ENCODE results near the gene GPATCH8. TPM values are rescaled to one million over a fixed set of nuclear protein-coding genes. Genes with fewer than 3 reads are reported as not detected.
A peak's percentile ranks its signal among the peaks of the same experiment; 100 is the strongest.

Gene GPATCH8
- total RNA-seq, 1 donor from 2014 or later: 16.6 TPM

- no peaks in the 10 kb centered on the region for H3K27me3 ChIP-seq (ENCODE audit: low read depth)
- H3K4me3 ChIP-seq: no peak overlapping the region
- no peaks in the 10 kb centered on the region for H3K36me3 ChIP-seq
- no peak overlapping the region for H3K27ac ChIP-seq (replicated peaks)
- H3K4me1 ChIP-seq: peaks cover 7% of the 10 kb centered on the region
- DNase-seq: no peak
- no peak for TF ChIP-seq CTCF (IDR thresholded peaks at IDR 0.05; ENCODE audit: borderline replicate concordance)
- no peaks in the 10 kb centered on the region for H3K9me3 ChIP-seq (replicated peaks)
- intact Hi-C loops (cut with micrococcal nuclease): no loop called here
Measured at GRCh38 chr17:44444735-44445105, 58.5 kb downstream of the GPATCH8 start.

GRCh38 chr17:44442806-44443205, 60.4 kb downstream of the GPATCH8 start:
- DNase-seq: no peak
- Histone ChIP-seq H3K4me3 (no peak overlapping the region), H3K27me3 (ENCODE audit: low read depth) (no peaks in the 10 kb centered on the region), H3K4me1 (peaks cover 25% of the 10 kb centered on the region), H3K9me3 (replicated peaks) (no peaks in the 10 kb centered on the region), H3K27ac (replicated peaks) (no peak overlapping the region), H3K36me3 (no peaks in the 10 kb centered on the region)
- TF ChIP-seq CTCF (IDR thresholded peaks at IDR 0.05; ENCODE audit: borderline replicate concordance): no peak
- intact Hi-C loops (cut with micrococcal nuclease): no loop called here

- intact Hi-C loops (cut with micrococcal nuclease): no loop called here
Measured at GRCh38 chr17:44439168-44439567, 64.0 kb downstream of the GPATCH8 start.

GRCh38 chr17:44438636-44439035, 64.6 kb downstream of the GPATCH8 start:
- H3K4me3 ChIP-seq: no peak overlapping the region
- no peak for DNase-seq
- peaks cover 28% of the 10 kb centered on the region for H3K36me3 ChIP-seq
- peaks cover 25% of the 10 kb centered on the region for H3K4me1 ChIP-seq
- H3K27ac ChIP-seq (replicated peaks): peak overlapping the region; percentile 67
- no peaks in the 10 kb centered on the region for H3K27me3 ChIP-seq (ENCODE audit: low read depth)
- intact Hi-C loops (cut with micrococcal nuclease): no loop called here
- no peaks in the 10 kb centered on the region for H3K9me3 ChIP-seq (replicated peaks)
- TF ChIP-seq CTCF (IDR thresholded peaks at IDR 0.05; ENCODE audit: borderline replicate concordance): no peak

More at GRCh38 chr17:44439168-44439567, 64.0 kb downstream of the GPATCH8 start:
- no peaks in the 10 kb centered on the region for H3K27me3 ChIP-seq (ENCODE audit: low read depth)
- H3K27ac ChIP-seq (replicated peaks): peak overlapping the region; percentile 67
- peaks cover 25% of the 10 kb centered on the region for H3K4me1 ChIP-seq
- no peak for DNase-seq
- H3K4me3 ChIP-seq: no peak overlapping the region
- TF ChIP-seq CTCF (IDR thresholded peaks at IDR 0.05; ENCODE audit: borderline replicate concordance): no peak
- peaks cover 23% of the 10 kb centered on the region for H3K36me3 ChIP-seq
- no peaks in the 10 kb centered on the region for H3K9me3 ChIP-seq (replicated peaks)

- Histone ChIP-seq H3K27ac (replicated peaks) (no peak overlapping the region), H3K4me1 (peaks cover 25% of the 10 kb centered on the region), H3K9me3 (replicated peaks) (no peaks in the 10 kb centered on the region), H3K4me3 (no peak overlapping the region), H3K36me3 (peaks cover 47% of the 10 kb centered on the region), H3K27me3 (ENCODE audit: low read depth) (no peaks in the 10 kb centered on the region)
- no peak for TF ChIP-seq CTCF (IDR thresholded peaks at IDR 0.05; ENCODE audit: borderline replicate concordance)
- no peak for DNase-seq
- intact Hi-C loops (cut with micrococcal nuclease): no loop called here
Measured at GRCh38 chr17:44436336-44436735, 66.9 kb downstream of the GPATCH8 start.

All from left ventricle myocardium inferior (tissue), 1 donor.